ENCODE results near the gene CCDC12.

- no peak for TF ChIP-seq CTCF (IDR thresholded peaks at IDR 0.05)
- no peak for TF ChIP-seq ZFX (IDR thresholded peaks at IDR 0.05; ENCODE audit: borderline replicate concordance)
Measured at GRCh38 chr3:47001731-47002170, 25.2 kb upstream of the CCDC12 start.
